ENCODE data around the gene SCCPDH. TPM values are rescaled to one million over a fixed set of nuclear protein-coding genes. Genes with fewer than 3 reads are reported as not detected.
A peak's percentile ranks its signal among the peaks of the same experiment; 100 is the strongest.

SCCPDH gene
- polyA plus RNA-seq, 1 experiment: 46.6 TPM

DNA sequence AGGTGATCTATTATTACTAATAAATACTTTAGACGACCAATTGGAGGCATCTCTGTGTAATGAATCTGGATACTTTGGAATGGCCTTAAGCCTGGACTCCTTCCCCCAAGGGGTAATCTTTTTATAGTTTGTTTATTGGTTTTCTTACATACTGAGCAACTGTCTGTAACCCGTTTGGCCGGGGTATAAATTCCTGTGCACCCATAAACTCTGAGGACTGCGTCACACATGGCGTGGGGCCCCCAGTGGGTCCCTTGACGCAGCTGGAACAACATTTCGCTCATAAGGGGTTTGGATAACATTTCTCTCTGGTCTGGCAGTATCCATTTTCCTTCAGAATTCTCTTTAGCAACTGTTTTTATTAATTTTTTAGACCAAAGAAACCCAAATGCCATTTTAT lies 26.5 kb downstream of the SCCPDH start:
- TF ChIP-seq, protein P1, sequence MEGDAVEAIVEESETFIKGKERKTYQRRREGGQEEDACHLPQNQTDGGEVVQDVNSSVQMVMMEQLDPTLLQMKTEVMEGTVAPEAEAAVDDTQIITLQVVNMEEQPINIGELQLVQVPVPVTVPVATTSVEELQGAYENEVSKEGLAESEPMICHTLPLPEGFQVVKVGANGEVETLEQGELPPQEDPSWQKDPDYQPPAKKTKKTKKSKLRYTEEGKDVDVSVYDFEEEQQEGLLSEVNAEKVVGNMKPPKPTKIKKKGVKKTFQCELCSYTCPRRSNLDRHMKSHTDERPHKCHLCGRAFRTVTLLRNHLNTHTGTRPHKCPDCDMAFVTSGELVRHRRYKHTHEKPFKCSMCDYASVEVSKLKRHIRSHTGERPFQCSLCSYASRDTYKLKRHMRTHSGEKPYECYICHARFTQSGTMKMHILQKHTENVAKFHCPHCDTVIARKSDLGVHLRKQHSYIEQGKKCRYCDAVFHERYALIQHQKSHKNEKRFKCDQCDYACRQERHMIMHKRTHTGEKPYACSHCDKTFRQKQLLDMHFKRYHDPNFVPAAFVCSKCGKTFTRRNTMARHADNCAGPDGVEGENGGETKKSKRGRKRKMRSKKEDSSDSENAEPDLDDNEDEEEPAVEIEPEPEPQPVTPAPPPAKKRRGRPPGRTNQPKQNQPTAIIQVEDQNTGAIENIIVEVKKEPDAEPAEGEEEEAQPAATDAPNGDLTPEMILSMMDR (IDR thresholded peaks at IDR 0.05; ENCODE audit: low read depth, low read length): no peak
- Histone ChIP-seq H3K9me3 (ENCODE audit: control insufficient read depth, insufficient read depth, low read length) (no peaks in the 10 kb centered on the region), H3K27me3 (ENCODE audit: control insufficient read depth, insufficient read depth, low read length) (no peaks in the 10 kb centered on the region), H3K4me3 (ENCODE audit: low read depth, low read length) (no peak overlapping the region), H3K27ac (ENCODE audit: low read depth, low read length) (no peak overlapping the region)
- DNase-seq (ENCODE audit: low read depth, low spot score): no peak
- ChIA-PET CTCF (no interaction called here), POLR2A (no interaction called here)

DNA sequence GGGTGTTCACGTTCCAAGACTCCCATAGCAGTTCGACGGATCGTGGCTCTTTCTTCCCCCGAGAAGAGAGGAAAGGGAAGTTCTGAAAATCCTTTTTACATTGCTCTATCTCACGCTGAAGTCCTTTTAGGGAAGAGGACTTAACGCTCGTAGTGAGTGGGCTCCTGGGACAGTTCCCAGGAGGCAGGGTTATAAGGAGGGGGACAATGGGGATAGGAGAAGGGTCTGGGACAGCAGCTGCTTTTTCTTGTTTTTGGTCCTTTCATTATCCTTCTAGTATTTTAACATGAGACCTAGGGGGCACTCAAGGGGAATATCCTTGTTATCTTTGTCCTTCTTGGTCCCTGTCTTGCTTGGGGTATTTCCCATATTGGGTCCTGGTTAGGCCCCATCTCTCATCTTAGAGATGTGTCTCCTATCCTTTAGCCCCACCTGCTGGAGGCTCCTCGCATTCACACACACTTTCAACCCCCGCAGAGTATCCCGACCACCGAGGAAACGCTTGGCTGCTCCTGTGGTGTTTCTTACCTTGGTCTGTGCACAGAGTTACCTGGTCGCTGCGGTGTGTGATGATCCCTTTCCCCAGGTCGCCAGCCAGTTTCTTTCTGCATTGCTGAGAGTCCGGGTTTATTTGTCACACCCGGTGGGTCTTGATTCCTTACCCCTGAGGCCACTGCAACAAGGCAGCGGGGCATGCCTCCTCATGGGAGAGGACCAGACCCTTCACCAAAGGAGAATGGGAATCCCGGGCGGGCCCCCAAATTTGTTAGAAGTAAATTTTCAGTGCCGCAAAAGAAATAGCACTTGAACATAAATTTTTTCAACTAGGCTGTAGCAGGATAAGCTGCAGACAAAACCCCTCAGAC lies 29.7 kb downstream of the SCCPDH start:
- Histone ChIP-seq H3K27me3 (ENCODE audit: control insufficient read depth, insufficient read depth, low read length) (no peaks in the 10 kb centered on the region), H3K27ac (ENCODE audit: low read depth, low read length) (no peak overlapping the region), H3K4me3 (ENCODE audit: low read depth, low read length) (no peak overlapping the region), H3K9me3 (ENCODE audit: control insufficient read depth, insufficient read depth, low read length) (no peaks in the 10 kb centered on the region)
- ChIA-PET CTCF (interaction anchor here (0.6 to 3.5 kb wide), 19 partner anchors 10 to 256 kb away, joined by 3 to 18 read pairs (median 4); partner anchors contain the start of gene SMYD3), POLR2A (no interaction called here)
- peak; percentile 41 for DNase-seq (ENCODE audit: low read depth, low spot score)
- TF ChIP-seq, protein P1 (IDR thresholded peaks at IDR 0.05; ENCODE audit: low read depth, low read length): peak; percentile 85

DNA sequence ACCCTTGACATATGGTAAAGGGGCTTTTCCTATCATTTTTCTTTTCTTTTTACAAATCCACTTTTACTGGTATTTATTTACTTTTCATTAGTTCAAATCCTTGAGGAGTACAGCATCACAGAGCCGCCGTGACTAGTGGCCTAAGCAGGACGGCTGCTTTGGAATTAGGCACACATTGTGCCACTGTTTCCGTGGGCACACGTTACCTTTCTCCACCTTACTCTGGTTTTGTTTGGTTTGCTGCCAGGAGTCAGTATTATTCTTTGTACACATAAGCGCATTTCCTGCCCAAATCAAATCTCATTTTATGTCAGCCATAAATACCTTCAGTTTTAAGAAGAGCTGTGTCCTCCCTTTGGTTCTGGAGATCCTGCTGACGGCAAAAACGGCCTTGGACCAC lies 31.2 kb downstream of the SCCPDH start:
- TF ChIP-seq, protein P1 (IDR thresholded peaks at IDR 0.05; ENCODE audit: low read depth, low read length): no peak
- CTCF ChIA-PET: interaction anchor here (1.1 to 3.5 kb wide), 7 partner anchors 11 to 257 kb away, joined by 3 to 18 read pairs (median 5); no protein-coding TSS in a partner anchor

DNA sequence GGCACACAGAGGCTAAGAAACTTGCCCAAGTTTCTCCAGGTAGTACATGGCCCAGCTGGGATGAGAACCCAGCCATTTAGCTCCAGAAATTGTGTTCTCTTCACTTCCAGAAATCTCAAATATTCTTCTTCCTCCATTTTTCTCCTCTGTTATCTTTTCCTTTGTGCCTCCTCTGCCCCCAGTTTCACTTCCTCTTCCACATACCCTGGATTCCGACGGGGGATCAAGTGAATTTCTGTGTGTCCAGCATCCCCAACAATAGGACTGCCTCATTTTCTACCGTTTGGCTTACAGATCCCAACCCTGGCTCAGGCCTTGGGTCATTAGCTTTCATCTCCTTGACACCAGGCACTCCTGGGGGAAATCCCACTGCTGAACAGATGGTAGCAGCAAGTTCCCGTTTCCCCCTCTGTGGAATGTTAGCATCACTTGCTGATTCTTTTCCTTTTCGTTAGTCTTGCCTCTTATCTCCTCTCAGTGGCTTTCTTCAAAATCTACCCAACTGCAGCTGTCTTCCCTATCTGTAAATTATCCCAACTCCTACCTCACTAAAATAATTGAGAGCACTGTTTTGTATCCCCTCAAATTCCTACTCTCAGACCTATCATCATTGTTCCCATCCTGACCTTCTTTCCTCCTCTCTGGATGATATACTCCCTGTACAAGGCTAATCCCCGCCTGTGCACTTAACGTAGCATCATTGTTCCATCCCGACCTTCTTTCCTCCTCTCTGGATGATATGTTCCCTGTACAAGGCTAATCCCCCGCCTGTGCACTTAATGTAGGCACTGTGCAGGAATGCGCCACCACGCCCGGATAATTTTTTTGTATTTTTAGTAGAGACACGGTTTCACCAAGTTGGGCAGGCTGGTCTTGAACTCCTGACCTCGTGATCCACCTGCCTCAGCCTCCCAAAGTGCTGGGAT lies 36.5 kb downstream of the SCCPDH start:
- Histone ChIP-seq H3K4me3 (ENCODE audit: low read depth, low read length) (no peak overlapping the region), H3K27me3 (ENCODE audit: control insufficient read depth, insufficient read depth, low read length) (no peaks in the 10 kb centered on the region), H3K9me3 (ENCODE audit: control insufficient read depth, insufficient read depth, low read length) (no peaks in the 10 kb centered on the region), H3K27ac (ENCODE audit: low read depth, low read length) (no peak overlapping the region)
- ChIA-PET CTCF (interaction anchor here (1.5 kb wide), 1 partner anchor 72 kb away, joined by 5 read pairs; no protein-coding TSS in a partner anchor), POLR2A (interaction anchor here (0.6 kb wide), 1 partner anchor 22 kb away, joined by 4 read pairs; no protein-coding TSS in a partner anchor)
- TF ChIP-seq, protein P1 (IDR thresholded peaks at IDR 0.05; ENCODE audit: low read depth, low read length): no peak
- no peak for DNase-seq (ENCODE audit: low read depth, low spot score)

More for the DNA sequence above, 31.2 kb downstream of the SCCPDH start:
- POLR2A ChIA-PET: no interaction called here
- Histone ChIP-seq H3K9me3 (ENCODE audit: control insufficient read depth, insufficient read depth, low read length) (no peaks in the 10 kb centered on the region), H3K4me3 (ENCODE audit: low read depth, low read length) (no peak overlapping the region), H3K27me3 (ENCODE audit: control insufficient read depth, insufficient read depth, low read length) (no peaks in the 10 kb centered on the region), H3K27ac (ENCODE audit: low read depth, low read length) (no peak overlapping the region)
- no peak for DNase-seq (ENCODE audit: low read depth, low spot score)
